GM19324 (cell line): ENCODE results near the gene CYREN.
A peak's percentile ranks its signal among the peaks of the same experiment; 100 is the strongest.

ENCODE experiments used
- ATAC-seq: cut with Tn5 transposase; IDR thresholded peaks from one replicate; pipeline ENCODE4 v1.9.1; 2021; ENCODE audit warnings: mild to moderate bottlenecking, moderate library complexity; ENCODE audit not compliant: unreplicated experiment, low FRiP score

Gene CYREN

DNA sequence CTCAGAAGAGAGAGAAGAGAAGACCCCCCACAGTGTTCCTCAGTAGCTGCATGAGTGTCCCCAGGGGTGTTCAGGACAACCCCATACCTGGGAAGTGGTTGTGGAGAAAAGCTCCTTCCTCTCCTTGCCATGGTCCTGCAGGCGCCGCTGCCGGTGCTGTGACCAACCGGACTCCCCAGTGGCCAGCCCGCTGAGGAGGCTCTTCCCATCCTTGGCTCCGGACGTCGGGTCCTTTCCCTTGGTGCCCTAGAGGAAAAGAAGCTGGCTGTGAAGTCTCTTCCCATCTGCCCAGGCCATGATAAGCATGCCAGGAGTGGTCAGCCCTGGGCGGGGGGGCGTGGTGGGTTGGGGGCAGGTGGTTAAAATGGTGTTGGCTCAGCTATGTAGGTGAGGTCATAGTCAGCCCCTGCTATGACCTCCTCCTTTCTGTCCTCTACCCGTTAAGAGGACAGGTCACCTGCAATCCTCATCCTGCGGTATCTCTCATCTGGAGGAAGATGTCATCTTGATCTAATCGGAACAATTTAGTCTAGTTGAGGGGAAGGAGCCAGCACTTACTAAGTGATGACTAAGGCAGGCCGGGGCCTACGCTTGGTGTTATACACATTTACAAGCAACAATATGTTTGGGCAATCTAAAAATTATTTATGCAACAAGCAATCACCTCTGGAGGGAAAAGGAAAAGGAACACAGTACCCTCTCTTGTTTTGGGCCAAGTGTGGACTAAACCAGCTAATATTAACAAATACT, 27.6 kb upstream of the CYREN start:
- ATAC-seq, result no peak

DNA sequence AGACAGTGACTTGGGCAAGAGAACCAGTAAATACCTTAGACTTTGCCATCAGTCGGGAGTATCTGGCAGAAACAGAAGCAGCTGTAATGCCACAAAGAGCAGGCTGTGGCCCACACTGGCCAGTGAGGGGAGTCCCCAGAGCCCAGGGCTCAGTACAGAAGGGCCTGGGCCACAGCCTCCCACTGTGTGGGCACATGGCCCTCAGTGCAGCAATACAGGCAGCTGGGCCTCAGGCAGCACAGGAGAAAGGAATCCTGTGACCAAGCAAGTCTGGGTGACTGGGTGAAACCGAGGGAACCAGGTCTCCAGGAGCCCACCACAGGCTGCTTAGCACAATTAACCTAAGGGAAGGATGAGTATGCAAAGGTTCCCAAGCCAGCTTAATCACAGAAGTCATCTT, 26.8 kb upstream of the CYREN start:
- no peak for ATAC-seq

DNA sequence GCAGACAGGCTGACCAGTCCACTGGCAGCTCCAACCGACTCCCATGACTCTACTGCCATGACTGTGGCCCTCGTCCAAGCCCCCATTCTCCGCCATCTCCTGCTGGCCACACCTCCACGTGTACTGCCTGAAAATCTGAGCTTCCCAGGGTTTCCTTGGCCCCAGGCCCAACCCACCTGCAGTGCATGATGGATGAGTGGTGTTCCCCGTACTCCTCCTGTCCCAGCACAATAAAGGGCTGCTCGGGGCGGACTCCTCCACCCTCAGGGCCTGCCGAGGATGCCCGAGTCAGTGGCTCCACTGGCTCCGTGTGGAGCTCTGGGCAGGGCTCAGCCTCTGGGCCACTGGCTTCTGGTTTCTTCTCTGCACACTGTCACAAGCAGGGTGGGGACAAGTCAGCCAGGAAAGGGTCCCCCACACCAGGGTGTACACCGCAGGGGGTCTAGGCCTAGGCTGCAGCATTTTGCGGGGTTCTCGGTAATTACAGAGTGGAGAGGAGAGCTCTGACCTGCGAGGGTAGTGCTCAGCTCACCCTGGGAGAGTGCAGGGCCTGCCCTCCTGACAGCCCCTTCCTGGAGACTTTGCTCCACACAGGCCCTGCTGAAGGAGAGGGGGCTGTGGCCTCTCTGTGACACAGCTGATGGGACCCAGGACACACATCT, 25.6 kb upstream of the CYREN start:
- ATAC-seq, result no peak

DNA sequence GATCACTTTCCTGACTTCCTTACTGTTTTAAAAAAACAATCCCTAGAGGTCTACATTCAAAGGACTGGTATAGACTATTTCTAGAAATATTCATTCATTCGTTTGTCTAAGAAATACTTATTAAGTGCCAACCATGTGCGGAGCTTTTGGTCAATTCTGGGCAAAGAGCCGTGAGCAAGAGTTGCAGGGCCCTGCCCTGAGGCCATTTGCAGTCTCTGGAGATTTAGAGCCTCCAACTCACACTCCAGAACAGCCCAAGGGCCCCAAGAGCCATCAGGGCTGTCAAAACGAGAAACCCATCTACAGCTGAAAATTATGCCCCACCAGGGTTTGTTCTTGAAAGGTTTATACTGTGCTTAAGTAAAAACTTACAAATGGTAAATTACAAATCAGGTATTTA, 24.6 kb upstream of the CYREN start:
- no peak for ATAC-seq

DNA sequence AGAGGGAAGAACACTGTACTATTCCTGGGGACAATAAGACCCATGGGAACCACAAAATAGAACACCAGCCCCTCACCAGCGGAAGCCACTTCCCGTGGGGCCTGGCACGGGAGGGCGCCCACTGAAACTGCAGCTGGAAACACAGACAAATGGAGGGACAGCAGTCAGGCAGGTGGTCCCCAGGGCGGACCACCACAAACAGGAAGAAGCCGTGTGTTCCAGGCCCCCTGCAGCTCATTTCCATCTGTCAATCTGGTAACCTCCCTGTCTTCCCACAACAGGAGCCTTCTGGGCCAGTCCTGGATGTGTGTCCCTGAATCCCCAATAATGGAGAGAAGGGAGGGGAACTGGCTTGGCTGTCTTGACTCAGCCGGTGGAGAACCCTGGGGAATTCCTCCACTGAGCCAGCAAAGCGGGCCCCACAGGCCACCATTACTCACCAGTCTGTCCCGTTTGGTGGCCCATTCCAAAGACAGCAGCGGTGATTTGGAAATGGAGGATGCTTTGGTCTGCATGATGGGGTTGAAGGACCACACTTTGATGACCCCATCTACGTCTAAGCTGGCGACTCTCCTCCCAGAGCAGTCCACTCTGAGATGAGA, 24.1 kb upstream of the CYREN start:
- ATAC-seq, result no peak

DNA sequence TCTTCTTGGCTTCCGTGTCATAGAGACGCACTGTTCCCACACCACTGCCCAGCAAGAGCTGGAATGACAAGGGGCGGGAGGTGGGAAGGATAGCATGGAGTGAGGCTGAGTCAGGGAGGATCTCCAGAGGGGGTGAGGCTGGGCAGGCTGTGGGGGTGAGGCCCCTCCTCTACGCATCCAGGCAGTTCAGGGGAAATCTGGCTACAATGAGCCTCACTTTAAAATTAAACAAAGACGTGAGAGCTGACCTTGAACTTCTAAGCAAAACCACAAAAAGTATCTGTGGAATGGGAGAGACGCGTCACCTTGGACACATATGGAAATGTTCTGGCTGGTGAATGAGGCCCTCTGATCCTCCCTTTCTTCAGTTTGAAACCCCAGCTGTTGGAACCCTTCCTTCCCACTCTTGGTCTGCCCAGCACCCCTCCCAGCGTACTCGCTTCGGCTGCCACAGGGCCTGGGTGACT, 23.1 kb upstream of the CYREN start:
- no peak for ATAC-seq

DNA sequence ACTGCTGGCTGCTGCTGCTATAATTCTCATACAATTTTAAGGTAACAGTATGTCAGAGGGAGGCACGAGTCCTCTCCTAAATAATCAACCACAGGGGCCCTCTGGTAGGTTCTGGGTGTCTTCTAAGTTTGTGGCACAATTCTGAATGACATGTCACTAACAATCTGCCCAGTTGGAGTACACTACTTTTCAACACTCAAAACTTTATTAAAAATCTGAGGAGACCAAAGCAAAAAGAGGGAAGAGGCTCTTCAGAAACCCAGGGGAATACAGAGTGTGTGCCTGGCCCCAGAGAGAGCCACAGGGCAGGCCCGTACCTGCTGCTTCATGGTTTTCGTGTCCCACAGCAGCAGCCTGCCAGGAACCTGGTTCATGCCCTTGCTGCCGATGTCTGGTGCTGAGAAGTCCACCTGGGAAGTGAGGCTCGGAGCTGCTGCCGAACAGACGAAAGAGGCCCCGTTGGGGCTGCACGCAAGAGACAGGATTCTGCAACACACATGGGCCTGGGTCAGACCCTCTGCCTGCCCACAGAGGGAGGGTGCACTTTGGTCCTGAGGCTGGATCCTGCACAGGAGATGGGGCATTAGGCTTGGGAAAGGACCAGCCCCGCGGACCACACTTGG, 22.5 kb upstream of the CYREN start:
- ATAC-seq, result no peak

DNA sequence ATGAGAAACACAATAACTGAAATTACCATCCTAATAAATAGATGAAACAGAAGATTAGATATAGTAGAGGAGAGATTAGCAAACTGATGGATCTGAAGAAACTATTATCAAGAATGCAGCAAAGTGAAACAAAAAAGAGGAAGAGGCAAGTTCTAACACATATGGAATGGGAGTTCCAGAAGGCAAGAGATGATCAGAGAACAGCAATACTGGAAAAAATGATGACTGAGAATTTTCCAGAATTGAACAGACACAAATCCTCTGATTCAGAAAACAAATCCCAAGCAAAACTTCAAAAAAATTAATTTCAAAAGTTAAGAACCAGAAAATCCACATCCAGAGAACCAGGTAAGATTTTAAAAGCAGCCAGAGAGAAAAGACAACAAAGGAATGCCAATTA, 20.2 kb upstream of the CYREN start:
- no peak for ATAC-seq

DNA sequence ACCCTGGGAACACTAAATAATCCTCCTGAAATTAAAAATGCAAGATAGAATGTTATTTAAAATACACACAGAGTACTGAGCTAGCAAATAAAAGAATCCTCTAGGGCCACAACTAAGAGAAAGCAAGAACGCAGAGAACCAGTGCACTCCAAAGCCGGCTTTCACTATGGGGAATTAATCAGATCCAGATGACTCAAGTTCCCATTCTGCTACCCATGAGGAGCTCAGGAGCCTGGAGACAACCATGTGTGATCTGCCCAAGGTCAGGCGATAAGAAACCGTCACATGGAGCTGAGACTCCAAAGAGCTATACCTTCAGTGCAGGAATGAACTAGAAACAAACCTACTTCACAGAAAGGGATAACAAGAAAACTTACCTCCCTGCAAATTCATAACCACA, 19.5 kb upstream of the CYREN start:
- no peak for ATAC-seq

DNA sequence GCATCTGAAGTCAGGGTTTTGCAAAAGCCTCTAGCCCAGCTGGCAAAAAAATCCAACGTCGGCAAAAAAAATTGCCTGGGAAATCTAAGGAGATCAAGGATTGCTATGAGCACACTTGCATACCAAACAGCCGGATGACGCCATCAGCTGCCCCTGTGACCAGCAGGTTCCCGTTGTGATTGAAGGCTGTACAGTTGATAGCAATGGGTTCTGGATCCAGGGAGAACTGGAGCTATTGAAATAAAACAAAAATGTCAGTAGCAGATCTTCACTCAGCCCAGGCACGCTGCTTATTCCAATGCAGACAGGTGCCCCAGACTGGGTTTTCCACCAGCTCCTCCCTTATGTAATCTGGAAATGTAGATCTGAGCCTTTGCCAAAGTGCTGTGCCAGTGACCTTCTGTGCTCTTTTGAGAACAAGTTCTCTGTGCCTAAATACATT, 18.7 kb upstream of the CYREN start:
- no peak for ATAC-seq

DNA sequence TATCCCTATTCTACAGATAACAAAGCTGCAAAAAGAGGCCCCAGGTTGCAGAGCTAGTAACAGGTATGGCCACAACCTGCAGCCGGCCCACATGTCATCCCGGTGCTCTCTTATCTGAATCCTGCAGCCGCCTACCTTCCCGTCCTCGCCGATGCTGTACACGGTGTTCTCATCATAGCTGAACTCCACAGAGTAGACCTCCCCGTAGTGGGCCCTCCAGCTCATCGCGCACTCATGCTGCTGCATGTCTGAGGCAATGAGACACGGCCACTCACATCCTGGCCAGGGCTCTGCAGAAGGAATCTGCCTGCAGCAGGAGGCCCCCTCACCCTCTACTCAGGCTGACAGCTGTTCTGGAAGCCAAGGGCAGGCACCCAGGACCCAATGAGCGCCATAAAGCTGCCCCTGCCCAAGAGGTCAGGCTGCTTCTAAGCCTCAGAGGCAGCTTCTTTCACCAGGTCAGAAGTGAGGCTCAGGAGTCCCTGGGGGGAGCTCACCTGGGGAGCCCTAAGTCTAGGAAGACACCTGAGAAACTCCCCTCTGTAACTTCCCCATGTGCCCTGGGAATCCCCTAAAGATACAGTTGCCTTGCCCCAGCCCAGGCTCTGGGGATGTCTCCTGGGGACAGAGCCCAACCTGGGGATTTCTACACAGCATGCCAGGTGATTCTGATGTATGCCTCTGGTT, 17.9 kb upstream of the CYREN start:
- ATAC-seq, result peak; percentile 34

DNA sequence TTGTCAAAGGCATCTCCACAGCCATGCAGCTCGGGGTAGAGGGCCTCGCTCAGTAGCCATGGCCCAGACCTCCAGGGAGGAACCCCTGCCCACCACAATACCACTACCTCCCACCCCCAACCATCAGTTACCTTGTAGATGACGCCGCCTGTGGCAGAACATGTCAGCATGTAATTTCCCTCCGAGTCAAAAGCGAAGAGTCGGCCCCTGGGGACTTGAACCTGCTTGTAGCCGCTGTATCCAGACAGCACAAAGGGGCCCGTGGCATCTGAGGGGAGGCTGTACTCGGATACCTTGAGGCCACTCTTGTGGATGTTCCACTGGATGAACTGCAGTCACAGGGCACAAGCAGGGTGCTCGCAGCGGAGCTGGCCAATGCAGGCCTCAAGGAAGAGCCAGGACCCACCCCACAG, 16.3 kb upstream of the CYREN start:
- no peak for ATAC-seq

DNA sequence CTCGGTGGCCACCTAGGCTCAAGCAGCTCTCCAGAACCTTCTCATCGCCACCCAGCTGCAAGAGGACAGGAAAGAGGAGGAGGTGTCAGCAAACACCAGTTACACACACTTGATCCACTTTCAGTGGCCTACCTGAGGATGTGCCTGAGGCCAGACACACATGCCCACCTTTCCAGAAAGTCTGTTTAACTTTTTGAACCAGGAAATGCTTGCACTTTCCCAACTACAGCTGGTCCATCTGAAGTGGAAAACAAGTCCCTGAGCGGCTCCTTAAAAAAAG, 15.7 kb upstream of the CYREN start:
- no peak for ATAC-seq

DNA sequence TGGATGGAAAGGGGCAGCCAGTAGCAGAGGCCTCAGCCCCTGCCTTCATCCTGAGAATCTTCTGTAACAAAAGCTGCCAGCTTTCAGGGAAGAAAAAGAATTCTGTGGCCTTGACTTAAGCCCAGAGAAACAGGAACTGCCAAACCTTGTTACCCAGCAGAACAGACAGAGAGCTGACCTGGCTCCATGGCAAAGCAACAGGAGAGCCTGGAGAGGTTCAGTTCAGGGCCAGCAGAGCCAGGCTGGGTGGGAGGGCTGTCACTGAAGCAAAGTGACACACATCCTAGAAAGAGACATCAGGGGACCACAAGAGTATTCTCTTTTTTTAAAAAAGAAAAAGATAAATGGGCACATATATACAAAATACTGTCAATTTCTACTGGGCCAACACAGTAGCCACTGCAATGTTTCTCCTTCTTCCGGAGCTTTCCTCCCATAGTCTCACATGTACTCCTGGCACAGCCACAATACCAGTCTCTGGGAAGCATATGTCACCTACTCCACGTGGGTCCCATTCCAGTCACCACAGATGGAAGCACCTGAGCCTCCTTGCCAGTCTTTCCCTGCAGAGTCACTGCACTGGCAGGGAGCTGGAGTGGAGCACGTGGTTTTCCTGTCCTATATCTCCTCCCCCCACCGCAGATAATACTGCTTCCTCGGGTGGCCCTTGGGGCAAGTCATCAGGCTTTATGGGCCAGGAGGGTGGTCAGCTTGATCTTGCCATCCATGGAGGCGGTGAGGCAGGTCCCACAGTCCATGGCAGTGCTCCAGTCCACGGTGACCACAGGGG, 15.2 kb upstream of the CYREN start:
- no peak for ATAC-seq

DNA sequence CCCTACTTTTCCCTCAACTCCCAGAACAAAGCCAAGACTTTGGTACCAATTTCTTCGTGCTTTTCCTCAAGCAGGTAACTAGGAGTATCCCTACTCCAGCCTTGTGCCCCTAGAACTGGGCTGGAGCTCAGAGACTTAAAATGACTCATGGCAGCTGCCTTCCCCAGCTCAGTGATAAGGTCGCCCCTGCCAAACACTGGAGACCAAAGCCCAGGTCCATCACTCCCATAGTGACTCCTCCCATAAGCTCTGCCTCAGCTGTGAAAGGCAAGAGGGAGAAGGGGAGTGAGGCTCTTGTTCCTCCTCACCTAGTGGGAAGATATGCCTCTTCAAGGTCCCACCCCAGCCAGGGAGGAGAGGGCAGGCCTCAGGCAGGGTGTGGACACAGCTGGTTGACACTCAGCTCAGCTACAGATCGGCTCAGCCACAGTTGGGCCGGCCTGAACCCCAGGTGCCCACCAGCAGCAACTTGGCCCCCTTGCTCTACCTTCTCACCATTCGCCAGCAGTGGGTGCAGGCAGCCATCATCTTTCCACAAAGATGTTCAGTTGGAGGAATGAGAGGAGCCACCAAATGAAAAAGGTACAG, 13.8 kb upstream of the CYREN start:
- ATAC-seq, result no peak

DNA sequence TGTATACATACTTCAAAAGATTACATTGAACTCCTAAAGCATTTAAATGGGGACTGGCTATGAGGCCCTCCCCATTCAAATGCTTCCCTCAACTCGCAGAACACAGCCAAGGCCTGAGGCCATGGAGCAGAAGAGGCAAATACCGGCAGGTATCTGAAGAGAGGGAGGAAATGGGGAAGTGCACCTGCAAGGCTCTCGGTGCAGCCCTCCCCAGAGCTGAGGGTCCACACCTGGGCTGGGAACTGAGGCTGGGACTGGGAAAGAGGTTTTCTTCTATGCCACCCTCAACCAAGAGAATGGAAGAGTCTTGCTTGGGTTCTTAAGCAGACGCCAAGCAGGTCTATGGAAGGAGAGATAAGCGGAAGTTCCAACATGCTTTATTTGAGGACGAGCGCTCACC, 13.0 kb upstream of the CYREN start:
- ATAC-seq, result no peak

DNA sequence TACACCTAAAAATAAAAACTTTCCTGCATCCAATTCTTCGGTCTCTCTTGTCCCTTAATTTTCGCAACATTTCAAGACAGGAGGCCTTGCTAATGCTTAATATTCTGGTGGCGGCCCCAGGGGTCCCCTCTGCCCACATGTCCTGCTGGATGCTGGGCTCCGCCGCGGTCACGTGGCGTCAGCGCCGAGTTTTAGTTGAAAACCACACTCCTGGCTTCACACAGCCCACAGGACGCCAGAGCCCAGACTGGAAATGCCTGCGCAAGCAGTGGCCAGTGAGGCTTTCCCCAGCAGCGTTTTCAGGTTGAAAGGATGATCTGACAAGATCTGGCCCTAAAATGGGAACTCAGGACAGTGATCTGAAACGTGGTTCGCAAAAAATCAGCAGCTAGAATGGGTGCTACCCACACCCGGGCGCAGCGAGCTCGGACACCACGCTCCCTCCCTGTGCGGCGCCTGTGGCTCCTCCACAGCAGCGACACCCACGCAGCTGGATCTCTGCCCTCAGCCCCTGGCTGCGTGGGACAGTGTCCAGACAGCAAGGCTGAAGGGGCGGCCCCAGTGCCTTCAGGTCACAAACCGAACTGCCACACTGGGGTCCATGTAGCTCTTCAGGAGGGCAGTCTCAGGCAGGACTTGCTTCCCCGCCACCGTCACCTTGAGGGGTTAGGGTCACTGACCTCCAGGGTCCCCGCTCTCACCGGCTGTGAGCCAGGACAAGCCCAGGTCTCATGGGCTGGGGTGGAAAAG, 11.6 kb upstream of the CYREN start:
- no peak for ATAC-seq

DNA sequence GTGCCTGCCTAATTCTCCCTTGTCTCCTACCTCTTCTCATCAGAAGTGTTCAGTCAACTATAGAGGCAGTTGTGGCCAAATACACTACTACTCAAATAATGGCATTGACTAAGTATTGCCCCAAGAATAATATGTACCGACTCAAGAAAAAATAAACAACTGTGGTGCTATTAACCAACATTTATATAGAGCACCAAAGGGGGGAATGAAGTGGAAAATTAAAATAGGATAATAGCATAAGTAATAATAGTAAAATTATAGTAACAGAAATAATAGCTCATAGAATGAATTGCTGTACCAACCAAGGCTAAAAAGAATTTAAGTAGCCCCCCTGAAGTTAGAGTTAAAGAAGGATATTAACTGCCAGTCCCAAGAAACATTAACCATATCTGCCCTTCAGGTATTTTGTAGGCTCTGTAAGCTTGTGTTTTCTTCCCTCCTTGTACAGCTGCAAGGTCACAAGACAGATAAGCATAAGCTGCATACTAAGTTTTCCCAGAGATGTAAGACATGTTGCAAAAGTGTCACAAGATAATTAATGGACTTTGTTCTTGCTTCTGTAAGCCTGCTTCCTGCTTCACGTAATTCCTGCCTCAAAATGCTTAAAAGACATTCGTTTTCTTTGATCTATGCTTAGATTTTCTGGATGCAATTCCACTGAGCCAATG, 10.9 kb upstream of the CYREN start:
- no peak for ATAC-seq

DNA sequence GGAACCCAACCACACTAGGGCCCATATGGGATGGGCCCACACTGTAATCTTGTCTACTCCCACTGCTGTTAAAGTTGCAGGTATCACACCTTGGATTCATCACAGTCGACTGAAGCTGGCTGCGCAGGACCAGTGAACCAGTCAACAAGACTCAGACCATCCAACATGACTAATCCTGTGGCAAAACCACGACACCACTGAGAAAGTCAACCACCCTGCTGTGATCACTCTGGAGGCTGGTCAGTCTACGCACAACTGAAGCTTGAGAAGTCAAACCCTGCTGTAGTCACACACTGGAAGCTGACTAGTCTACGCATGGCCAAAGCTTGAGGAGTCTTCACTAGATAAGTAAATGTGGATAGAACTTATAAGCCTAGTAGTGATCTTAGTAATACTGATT, 9.6 kb upstream of the CYREN start:
- ATAC-seq, result no peak
